HK-2 (cell line): ENCODE measurements around the gene PCK1.

ENCODE experiments used
- DNase-seq: peaks from one replicate; pipeline ENCODE4 v3.0.0-alpha.2; 2018; ENCODE audit not compliant: unreplicated experiment

PCK1 gene

GRCh38 chr20:57577679-57578475 lies 17.0 kb downstream of the PCK1 start:
- DNase-seq, result no peak

DNA sequence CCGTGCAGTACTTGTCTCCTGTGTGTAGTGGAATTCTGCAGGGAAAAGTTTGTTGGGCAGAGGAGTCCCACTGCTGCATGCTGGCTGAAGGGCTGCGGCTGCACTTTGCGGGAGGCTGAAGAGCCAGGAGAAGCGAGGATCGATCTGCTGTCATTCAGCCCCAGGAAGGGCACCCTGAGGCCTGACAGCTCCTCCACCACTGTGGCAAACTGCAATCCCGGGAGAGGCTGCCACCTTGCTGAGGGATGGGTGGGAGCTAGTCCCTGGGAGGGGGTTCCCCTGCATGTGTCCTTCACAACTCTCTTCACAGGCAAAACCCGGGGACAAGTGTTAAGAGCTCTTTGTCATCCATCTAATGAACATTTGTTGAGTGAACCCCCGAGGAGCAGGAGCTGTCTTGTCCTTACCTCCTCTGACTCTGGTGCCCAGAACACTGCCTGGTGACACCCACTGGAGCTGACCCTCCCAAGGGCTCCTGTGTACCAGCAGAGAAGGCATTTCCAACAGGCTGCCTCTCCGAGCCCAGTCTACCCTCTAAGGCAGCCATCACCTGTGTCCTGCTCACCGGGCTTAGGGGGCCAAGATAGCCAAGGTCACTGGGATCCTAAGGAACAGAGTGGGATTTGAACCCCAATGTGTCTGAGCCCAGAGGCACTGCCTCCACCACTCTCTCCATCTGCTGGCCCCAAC lies 17.7 kb downstream of the PCK1 start:
- DNase-seq, result no peak

DNA sequence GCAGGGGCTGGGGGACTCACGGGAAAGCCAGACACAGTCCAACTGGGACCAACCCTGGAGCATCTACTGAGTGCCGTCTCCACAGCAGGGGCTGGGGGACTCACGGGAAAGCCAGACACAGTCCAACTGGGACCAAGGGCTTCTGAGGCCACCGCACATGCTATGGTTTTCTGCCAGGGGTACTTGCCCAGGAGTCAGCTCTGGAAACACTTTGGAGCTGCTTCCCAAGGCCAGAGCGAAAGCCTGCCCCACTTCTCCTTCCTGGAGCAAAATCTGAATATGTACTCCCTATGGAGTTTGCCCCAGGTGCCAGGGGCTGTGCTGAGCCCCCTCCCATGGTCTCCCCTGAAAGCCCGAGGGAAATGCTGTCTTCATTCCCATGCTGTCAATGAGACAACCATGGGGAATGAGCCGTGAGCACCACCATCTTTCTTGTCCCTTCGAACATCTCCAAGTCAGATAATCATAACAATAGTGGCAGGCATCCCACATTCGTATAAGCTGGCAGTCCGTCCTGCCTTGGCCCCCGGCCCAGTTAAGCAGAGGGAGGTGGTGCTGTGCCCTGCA lies 18.5 kb downstream of the PCK1 start:
- DNase-seq, result no peak

- no peak for DNase-seq
These were observed 19.1 kb downstream of the PCK1 start for GRCh38 chr20:57579898-57580447.

DNA sequence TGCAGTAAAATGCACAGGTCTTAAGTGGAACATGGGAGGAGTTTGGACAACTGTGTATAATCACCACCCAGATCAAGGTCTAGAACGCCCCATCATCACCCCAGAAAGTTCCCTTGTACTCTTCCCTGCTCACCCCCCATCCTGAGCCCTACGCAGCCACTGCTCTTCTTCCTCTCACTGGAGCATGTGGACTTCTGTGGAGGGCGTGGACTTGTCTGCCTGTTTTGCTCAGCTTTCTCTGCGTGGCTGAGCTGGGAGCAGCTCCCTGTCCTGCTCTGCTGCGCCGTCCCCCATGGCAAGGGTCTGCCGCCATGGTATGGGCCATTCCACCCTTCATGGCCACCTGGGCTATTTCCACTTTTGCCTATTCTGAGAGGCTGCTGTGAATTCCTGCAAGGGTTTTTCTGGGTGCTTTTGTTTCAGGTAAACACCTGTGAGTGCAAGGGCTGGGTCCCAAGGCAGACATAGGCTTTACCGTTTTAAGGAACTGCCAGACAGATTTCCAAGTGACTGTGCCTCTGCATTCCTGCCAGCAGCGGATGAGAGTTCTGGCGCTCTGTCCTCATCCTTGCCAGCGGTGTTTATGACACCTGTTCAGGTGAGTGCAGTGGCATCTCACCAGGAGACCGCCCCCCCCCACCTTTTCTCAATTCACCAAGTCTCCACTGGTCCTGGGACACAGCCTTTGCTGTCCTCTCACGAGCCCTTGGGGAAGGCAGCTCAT lies 19.7 kb downstream of the PCK1 start:
- DNase-seq, result no peak

DNA sequence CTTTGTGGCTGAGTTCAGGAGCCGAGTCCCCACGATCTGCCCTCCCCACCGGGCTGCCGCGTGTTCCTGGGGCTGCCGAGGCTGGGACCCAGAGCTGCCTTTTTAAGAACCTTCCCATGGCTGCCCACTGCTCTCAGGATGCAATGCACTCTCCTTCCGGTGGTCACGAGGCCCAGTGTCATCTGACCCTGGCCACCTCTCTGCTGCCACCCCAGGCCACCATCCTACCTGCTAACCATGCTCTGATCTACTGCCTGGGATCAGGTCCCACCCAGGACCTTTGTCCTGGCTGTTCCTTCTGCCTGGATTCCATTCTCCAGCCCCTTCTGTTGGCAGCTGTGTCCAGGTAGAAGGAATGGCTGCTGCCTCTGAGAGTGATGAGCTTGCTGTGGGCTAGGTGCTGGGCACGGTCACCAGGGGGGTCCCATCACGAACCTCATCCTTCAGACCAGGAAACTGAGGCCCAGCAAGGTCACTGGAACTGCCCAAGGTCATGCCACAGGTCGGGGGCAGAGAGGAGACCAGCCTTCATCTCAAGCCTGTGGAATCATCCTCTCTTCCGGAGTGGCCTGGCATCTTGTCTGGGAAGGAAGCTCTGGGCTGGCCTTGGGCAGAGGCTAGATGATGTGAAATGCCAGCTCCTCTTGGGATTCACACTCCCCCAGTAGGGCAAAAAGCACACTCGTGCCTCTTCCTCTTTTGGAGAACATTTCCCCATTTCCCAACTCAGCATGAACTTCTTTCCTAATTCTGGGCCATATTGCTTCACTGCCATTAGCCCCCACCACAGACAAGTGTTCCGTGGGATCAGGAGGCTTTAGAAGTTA lies 20.5 kb downstream of the PCK1 start:
- no peak for DNase-seq

DNA sequence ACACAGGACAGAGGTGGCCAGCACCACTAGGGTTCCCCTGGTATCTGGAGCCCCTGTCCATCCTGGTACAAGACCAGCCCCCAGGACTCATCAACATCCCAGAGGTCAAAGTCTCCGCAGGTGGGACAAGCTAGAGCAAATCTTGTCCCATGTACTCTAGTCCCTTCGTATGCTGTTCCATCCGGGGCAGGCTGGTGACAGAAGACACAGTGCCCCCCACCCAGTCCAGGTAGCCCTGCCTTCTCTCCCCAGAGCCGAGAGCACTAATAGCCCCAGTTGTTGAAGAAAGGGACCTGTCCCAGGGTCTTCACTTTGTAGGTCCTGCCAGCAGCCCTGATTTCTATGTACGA lies 21.1 kb downstream of the PCK1 start:
- no peak for DNase-seq

DNA sequence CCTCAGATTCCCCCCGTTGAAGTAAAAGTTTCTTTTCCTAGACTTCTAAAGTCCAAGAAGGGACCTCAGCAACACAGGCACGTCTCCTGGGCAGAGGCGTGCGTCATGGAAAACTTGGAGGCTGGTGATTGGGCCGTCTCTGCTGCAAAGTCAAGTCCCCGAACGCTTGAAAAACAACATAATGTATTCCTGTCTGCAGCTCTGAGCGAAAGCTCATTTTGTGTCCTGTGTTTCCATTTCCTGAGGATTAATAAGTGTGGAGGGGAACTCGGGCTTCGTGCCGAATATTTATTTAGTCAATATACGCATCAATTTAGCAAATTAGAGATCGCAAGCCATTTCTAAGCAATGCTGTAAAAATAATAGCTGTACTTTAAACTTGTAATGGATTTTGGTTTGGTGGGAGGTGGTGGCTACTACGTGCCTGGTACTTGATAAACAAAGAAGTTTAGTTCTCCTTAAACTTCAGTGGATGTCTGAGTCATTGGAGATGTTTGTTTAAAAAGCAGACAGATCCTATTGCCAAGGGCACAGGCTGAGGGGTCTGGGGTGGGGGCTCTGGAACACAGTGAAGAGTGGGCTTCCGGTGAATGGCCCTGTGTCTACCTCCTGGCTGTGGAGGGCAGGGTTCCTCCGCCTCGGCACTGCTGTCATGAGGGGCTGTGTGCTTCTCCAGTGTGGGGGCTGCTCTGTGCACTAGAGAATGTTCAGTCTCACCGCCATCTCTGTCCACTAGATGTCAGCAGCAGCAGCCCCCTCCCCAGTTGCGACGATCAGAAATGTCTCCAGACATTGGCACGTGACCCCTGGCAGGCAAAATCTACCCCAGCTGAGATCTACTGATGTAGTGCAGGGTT lies 21.8 kb downstream of the PCK1 start:
- no peak for DNase-seq

DNA sequence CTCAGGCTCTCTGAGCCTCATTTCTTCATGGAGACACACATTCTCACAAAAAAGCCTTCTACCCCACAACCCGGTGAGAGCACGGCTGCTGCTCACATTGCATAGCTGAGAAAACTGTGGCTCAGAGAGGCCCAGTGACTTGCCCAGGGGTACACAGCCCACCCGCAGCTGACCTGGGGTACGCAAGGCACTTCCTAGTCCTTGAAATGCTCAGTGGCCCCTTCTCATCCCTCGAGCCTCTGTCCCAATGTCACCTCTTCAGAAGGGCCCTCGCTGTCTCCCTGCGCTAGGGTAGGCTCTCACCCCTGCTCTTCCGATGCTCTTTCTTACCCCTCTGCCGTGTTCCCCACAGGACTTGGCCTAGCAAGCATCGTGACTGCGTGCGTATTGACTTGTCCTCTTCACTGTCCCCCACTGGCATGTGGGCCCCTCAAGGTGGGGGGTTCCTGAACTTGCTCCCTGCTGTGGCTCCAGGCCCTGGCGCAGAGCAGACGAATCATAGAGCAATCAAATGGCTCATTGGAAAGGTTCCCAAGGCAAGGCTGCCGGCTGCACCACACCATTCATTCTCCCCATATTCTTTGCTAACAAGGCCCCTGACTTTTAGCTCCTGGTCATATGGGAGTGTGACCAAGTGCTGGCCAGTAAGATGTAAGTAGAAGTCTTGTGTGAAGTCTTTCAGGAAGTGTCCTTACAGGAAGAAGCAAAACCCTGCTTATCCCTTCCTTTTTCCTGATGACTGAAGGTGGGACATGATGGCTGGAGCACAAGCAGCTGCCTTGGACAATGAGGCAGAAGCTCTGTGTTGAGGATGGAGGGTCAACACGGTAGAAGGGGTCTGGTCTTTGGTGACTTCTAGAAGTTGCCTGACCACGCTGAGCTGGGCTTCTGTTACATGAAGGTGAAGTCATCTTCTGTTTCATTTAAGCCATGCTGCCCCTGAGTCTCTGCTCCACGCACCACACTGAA lies 22.7 kb downstream of the PCK1 start:
- no peak for DNase-seq

DNA sequence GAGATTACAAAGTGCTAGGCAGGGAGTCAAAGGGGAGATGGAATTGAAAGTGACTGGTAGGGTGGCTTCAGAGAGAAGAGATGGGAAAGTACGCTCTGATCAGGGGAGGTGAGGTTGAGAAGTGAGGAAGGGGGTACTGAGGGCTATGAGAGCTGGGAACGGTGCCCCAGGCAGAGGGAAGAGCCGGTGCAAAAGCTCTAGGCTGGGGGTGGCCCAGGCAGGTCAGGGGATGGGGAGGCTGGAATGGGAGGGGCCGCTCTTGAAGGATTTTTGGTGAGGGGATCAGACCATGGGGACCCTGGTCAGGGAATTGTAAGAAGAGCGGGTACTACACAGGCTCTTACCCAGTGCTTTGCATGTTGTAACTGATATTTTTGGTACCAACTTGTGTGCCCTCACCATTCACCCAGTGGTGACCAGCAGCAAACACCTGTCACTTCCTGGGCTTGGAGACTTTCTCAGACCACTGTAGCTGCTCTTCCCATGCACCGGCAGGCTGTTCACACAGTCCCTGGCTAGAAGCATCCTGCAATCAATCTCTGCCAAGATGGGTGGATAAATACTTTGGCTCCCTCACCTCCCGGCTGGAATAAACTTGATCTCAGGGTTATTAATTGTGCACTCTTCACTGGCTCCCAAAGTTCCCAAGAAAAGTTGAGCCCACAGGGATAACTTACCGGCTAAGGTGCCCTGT lies 24.0 kb downstream of the PCK1 start:
- no peak for DNase-seq

DNA sequence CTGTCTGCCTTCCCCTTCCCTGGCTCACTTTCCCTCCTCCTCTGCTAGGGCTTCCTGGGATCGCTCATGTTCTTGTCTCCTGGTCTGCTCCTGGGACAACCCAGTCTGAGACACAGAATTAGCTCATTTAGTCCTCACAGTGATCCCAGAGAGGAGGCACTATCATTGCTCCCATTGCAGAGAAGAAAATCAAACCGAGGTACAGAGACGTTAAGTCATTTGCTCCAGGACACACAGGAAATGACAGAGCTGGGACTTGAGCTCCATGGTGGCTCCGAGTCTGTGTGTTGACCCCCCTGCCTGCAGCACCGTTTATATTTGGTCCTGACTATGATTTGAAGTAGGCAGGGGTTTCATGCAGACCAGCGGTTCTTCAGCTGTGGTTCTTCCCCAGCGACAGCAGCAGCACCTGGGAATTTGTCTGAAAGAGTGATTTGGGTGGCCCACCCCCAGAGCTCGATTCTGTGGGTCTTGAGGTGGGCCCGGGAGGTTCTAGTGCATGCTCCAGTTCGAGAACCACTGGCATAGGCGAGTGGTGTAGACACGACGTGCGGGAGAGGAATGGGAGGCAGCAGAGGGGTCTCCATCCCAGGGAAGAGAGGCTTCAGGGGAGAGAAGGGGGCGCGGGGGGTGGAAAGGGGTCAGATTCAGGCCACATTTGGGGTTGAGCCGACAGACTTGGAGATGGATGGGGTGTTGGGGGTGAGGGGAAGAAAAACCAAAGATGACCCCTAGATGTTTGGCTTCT lies 24.7 kb downstream of the PCK1 start:
- no peak for DNase-seq

DNA sequence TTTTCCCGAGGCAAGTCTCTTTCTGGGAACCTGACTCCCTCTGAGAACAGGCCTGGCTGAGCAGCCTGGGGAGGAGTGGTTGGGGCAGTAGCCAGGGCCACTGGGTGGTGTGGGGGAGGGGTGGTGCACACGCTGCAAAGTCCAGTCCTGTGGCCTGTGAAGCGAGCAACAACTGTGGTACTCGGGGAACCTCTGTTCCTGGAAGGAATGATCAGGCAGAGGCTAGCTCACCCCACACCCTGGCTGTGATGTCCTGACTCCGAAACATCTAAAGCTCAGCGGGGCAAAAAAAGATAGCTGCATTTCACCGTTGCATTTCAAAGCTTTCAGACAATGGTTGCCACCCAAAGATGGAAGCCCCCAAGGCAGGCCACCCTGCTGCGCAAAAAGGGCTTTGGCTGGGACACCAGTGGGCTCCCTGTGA lies 25.5 kb downstream of the PCK1 start:
- DNase-seq, result no peak

DNA sequence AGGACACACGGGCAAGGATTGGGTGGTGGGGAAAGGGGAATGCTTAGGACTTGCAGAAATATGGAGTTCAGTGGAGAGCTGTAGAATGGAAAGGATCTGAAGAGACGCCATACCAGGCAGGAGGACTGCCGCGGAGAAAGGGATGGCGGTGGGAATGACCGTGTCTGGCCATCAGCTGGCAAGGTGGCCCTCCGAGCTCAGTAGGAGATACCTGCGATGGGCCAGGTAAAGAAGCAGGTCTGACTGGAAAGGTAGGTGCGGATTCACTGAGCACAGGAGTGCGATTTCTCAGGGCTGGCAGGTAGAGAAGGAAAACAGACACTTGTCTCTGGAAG lies 26.0 kb downstream of the PCK1 start:
- DNase-seq, result no peak

GRCh38 chr20:57587278-57587988 lies 26.5 kb downstream of the PCK1 start:
- no peak for DNase-seq

- DNase-seq, result no peak
These were observed 27.1 kb downstream of the PCK1 start for GRCh38 chr20:57587989-57588377.

- no peak for DNase-seq
These were observed 27.7 kb downstream of the PCK1 start for GRCh38 chr20:57588596-57588995.

DNA sequence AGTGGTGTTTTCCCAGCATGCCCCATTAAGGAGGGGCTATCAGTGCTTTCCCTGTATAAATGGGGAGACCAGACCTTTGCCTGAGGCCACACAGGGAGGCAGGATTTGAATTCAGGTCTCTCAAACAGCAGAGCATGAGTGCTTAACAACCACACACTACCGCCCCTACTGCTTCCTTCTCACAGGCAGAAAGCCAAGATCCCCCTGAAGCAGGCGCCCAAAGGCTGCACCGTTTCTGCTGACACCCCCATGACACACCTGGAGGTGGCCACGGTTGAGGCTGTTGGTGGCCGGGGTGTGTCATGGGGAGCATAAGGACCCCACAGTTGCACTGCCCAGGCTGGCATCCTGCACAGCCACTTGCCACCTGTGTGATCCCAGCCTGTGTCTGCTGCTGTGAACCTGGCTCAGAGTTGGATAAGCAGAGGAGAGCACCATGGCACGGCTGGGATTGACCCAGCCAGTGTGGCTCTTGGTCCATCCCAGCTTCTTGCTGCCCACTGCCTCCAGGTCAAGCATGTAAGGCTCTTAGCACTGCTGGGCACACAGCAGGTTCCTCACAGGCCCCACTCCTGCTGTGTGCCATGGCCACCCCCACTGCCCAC lies 28.3 kb downstream of the PCK1 start:
- DNase-seq, result no peak
